Thyroid gland (tissue), 4 donors: ENCODE results near the gene SPANXN5. TPM values are rescaled to one million over a fixed set of nuclear protein-coding genes. Genes with fewer than 3 reads are reported as not detected.
"Not testable (repeated sequence)": the region's sequence is repeated elsewhere in the genome, so short reads cannot be mapped to it uniquely, and the experiment has no call there.

Source experiments
- DNase-seq, 2 donors: peaks; one replicate each; pipeline ENCODE4 v3.0.0-alpha.2; 2019
- H3K27ac ChIP-seq, 3 donors: fragments of 200-600 bp; sonication (generic); 1 replicate in 2 of 3; 2 replicates in 1 of 3; pipeline ENCODE4 v1.5.1; 2016 to 2019; ENCODE audit warnings: mild to moderate bottlenecking in 1 of 3, moderate library complexity in 1 of 3
- H3K27me3 ChIP-seq: fragments of 200-600 bp; sonication (generic); one replicate; pipeline ENCODE4 v1.5.1; 2019
- H3K36me3 ChIP-seq, 2 donors: fragments of 200-600 bp; sonication (generic); one replicate each; pipeline ENCODE4 v1.5.1; 2016 to 2019
- H3K4me1 ChIP-seq, 2 donors: fragments of 200-600 bp; sonication (generic); one replicate each; pipeline ENCODE4 v1.5.1; 2017 to 2019
- H3K4me3 ChIP-seq, 3 donors: fragments of 200-600 bp; sonication (generic); replicated peaks in 1 of 3; 1 replicate in 2 of 3; 2 replicates in 1 of 3; pipeline ENCODE4 v1.5.1; 2016; ENCODE audit warnings: mild to moderate bottlenecking in 1 of 3
- H3K9me3 ChIP-seq: fragments of 200-600 bp; sonication (generic); one replicate; pipeline ENCODE4 v1.5.1; 2017
- POLR2A ChIP-seq, 2 donors: fragments of 450-650 bp; IDR thresholded peaks; one replicate each; pipeline ENCODE4 v1.6.1; 2017; ENCODE audit warnings: antibody characterized with exemption in 2 of 2, mild to moderate bottlenecking in 2 of 2, moderate library complexity in 1 of 2
- WGBS, 2 donors: methylation state at CpG; one replicate each; pipeline ENCODE4 v1.1.5; 2017; 5-methylcytosine and 5-hydroxymethylcytosine counted together
- intact Hi-C: fragments of 100-400 bp; cut with DNase I; formaldehyde crosslinking; loops from one replicate; pipeline ENCODE4 v1.15.1; 2023
- small RNA-seq: library from RNA; depleted of rRNA; stranded (forward); fragments of <200 nt; gene quantifications from one replicate; pipeline ENCODE3, GENCODE V24; 2016
- total RNA-seq, 4 donors: library from RNA; depleted of rRNA; stranded (reverse); fragments of >200 nt; gene quantifications; one replicate each; pipeline ENCODE4 v1.2.3, GENCODE V29; 2016
- TF ChIP-seq, protein P1 (sequence below), 6 experiments: fragments of 200-600 bp in 3 of 6; fragments of 450-650 bp in 3 of 6; sonication (generic) in 3 of 6; IDR thresholded peaks; one replicate each; pipeline ENCODE4 v1.5.1; 2016 to 2019; ENCODE audit warnings: antibody characterized with exemption in 6 of 6, mild to moderate bottlenecking in 2 of 6, inconsistent platforms in 1 of 6, moderate library complexity in 1 of 6

SPANXN5 gene
- total RNA-seq, 4 donors from 2014 or later = not detected

DNA sequence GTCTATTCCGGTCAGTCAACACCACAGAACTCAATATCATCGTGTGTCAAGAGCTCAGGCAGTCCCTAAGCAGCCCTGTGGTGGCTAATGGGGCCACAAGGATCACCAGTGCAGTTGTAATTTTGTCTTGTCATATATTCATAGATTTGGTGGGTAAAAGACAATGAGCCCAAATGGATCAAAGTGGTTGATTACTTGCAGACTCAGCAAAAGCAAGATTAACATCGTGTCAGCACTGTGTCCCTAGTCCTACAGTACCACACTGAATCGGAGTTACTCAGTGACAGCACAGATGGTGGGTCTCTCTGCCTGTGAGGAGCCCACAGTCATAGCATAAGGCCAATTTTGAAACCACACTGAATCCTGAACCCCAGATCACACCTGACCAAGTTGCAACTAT, 22.6 kb upstream of the SPANXN5 start:
- Histone ChIP-seq H3K9me3 (no peaks in the 10 kb centered on the region), H3K4me3 (no peak overlapping the region), H3K4me1 (peaks cover 0 to 4% of the 10 kb centered on the region in 2 donors), H3K27ac (no peak overlapping the region), H3K36me3 (no peaks in the 10 kb centered on the region), H3K27me3 (no peaks in the 10 kb centered on the region)
- DNase-seq = no peak
- TF ChIP-seq, protein P1, sequence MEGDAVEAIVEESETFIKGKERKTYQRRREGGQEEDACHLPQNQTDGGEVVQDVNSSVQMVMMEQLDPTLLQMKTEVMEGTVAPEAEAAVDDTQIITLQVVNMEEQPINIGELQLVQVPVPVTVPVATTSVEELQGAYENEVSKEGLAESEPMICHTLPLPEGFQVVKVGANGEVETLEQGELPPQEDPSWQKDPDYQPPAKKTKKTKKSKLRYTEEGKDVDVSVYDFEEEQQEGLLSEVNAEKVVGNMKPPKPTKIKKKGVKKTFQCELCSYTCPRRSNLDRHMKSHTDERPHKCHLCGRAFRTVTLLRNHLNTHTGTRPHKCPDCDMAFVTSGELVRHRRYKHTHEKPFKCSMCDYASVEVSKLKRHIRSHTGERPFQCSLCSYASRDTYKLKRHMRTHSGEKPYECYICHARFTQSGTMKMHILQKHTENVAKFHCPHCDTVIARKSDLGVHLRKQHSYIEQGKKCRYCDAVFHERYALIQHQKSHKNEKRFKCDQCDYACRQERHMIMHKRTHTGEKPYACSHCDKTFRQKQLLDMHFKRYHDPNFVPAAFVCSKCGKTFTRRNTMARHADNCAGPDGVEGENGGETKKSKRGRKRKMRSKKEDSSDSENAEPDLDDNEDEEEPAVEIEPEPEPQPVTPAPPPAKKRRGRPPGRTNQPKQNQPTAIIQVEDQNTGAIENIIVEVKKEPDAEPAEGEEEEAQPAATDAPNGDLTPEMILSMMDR (IDR thresholded peaks at IDR 0.05) = no peak
- no peak for TF ChIP-seq POLR2A (IDR thresholded peaks at IDR 0.05)
- 96 to 100% methylated on average over 1 to 4 of the region's 4 CpGs for WGBS, 2 donors
- intact Hi-C loops = no loop called here

DNA sequence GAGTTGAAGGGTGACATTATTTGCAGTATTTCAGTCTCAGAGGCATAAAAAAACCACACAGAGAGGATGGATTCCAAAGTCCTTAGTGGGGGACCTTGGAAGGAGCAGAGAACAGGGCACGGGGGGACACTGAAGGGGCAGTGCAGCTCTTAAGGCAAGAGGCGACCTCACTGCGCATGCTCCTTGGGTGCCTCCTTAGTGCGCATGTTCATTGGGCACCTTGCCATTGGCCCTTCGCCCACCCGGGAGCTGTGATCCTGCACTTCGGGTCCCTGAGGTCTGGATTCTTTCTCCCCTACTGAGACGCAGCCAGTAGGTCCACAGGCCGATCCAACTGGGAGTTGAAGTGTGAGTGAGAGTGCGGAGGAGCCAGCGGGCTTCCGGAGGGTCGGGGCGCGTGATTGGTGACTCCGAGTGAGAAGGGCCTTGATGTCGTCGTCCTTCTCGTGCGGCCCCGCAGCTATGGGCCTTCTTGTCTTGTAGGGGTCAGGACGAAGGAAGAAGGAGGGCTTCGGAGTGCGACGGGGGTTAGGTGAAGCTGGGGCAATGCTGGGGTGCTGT, 13.9 kb upstream of the SPANXN5 start, which contains the start of gene XAGE5:
TSS of gene XAGE5 (plus strand) at position 223 of the 561 bp plus-strand sequence. CDS start 1,280 bp downstream, outside the sequence.
- intact Hi-C loops = no loop called here
- no peaks in the 10 kb centered on the region for H3K36me3 ChIP-seq
- no peak for DNase-seq
- H3K27me3 ChIP-seq = no peaks in the 10 kb centered on the region
- no peaks in the 10 kb centered on the region for H3K9me3 ChIP-seq
- TF ChIP-seq, protein P1 (IDR thresholded peaks at IDR 0.05) = no peak
- no peak for TF ChIP-seq POLR2A (IDR thresholded peaks at IDR 0.05)
- H3K27ac ChIP-seq = no peak within 1 kb of the TSS
- no peak within 1 kb of the TSS for H3K4me3 ChIP-seq
- 95 to 97% methylated on average over 4 to 14 of the region's 25 CpGs for WGBS, 2 donors
- H3K4me1 ChIP-seq = no peaks in the 10 kb centered on the region

DNA sequence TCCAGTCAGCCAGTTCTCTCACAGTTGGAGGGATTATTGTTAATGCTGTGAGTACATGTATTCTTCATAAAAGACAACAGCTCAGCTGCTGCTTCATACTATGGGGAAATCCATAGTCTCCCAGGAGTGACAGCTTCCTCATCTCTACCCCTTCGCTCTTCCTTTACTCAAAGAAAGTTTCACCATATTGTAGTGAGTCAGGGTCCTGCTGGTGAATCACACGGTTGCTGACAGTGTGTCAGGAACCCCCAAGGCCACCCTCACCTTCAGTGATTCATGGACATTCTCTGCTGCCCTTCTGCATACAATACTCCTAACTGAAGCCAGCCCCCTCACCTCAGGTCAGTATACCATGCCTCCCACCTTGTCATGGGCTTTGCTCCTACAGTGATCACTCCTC, 7.6 kb upstream of the SPANXN5 start:
- H3K36me3 ChIP-seq, DNase-seq, H3K4me3 ChIP-seq, intact Hi-C loops, H3K9me3 ChIP-seq, H3K27ac ChIP-seq, H3K4me1 ChIP-seq, H3K27me3 ChIP-seq: not testable (repeated sequence)
- 84 to 89% methylated on average over 2 of the region's 2 CpGs for WGBS, 2 donors

DNA sequence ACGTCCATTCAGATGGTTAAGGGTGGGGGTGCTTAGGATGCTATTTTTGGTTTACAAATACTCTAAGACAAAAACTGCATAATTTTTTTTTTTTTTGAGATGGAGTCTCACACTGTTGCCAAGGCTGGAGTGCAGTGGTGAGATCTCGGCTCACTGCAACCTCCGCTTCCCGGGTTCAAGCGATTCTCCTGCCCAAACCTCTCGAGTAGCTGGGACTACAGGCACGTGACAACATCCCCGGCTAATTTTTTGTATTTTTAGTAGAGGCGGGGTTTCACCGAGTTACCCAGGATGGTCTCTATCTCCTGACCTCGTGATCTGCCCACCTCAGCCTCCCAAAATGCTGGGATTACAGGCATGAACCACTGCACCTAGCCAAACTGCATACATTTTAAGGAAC, 23.7 kb downstream of the SPANXN5 start:
- H3K9me3 ChIP-seq, H3K27me3 ChIP-seq, H3K36me3 ChIP-seq, H3K4me3 ChIP-seq, H3K4me1 ChIP-seq, H3K27ac ChIP-seq, intact Hi-C loops, DNase-seq: not testable (repeated sequence)
- 90 to 96% methylated on average over 8 to 10 of the region's 11 CpGs for WGBS, 2 donors

DNA sequence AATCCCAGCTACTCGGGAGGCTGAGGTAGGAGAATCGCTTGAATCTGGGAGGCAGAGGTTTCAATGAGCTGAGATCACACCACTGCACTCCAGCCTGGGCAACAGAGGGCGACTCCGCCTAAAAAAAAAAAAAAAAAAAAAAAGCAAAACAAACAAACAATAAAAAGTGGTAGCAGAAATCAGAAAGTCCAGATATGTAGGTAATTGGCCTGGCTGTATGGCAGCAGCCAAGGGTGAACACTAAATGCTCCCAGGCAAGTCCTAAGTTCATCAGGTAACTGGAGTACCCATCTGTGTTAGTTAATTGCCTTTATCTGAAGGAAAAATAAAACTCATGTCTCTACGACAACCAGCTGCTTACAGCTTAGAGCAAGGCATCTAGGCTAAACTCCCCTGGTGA, 31.2 kb downstream of the SPANXN5 start:
- H3K27me3 ChIP-seq, H3K9me3 ChIP-seq, H3K4me3 ChIP-seq, H3K4me1 ChIP-seq, DNase-seq, H3K36me3 ChIP-seq, intact Hi-C loops, H3K27ac ChIP-seq: not testable (repeated sequence)
- 90 to 100% methylated on average over 2 of the region's 5 CpGs for WGBS, 2 donors

DNA sequence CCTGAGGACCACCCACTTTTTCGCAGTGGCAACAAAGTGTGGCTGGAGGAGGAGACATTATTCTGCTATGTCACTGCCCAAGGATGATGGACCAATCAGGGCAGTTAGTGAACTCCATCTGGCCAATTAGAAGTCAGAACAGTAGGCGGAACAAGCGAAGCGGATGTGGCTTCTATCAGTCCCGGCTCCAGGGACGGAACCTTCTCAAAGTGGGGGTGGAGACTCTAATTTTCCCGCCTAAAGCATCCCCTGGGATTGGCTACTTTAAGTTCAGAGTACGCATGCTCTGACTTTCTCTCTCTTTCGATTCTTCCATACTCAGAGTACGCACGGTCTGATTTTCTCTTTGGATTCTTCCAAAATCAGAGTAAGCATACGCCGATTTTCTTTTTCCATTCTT, 46.3 kb downstream of the SPANXN5 start, which contains the start of gene SSX2B:
TSS of gene SSX2B (plus strand) at position 301 of the 400 bp plus-strand sequence. CDS start 1,429 bp downstream, outside the sequence.
- H3K27ac ChIP-seq, intact Hi-C loops, H3K36me3 ChIP-seq, H3K9me3 ChIP-seq, H3K27me3 ChIP-seq, DNase-seq, H3K4me3 ChIP-seq, H3K4me1 ChIP-seq: not testable (repeated sequence)
- no CpG with 5 or more reads among the region's 13 CpGs for WGBS, 2 donors

Small RNA genes lying within 50 kb of the gene (small RNA-seq; reads per million reads assigned to genes)
- gene AC244505.6 = not detected
- gene AC244505.7 = not detected

Other genes starting within 250 kb of the SPANXN5 start
- gene SSX7, start 142.5 kb downstream of the SPANXN5 start, total RNA-seq = not detected
- not detected for gene SSX2, start 90.2 kb downstream of the SPANXN5 start, total RNA-seq
- gene SSX2B, start 46.2 kb downstream of the SPANXN5 start, total RNA-seq = 1 to 10 TPM in 1 of 4 donors, under 1 TPM in 1, not detected in 2; 0.94 to 3.5 TPM
- gene XAGE5, start 13.9 kb upstream of the SPANXN5 start, total RNA-seq = not detected
- not detected for gene XAGE3, start 70.7 kb upstream of the SPANXN5 start, total RNA-seq
- 10 to 100 TPM; 15.3 to 31.4 (median 21.4) TPM for gene FAM156B, start 99.9 kb upstream of the SPANXN5 start, total RNA-seq
- gene FAM156A, start 161.1 kb upstream of the SPANXN5 start, total RNA-seq = 10 to 100 TPM in 3 of 4 donors, 1 to 10 TPM in 1; 7.7 to 19.9 (median 11.5) TPM